RWPE2 (cell line): ENCODE results near the gene NIPAL4.

ENCODE experiments used
- ATAC-seq: fragments of 200-7000 bp; cut with Tn5 transposase; 3 replicates; pipeline ENCODE4 v1.9.1; 2021; ENCODE audit warnings: low read depth
- DNase-seq: peaks from one replicate; pipeline ENCODE4 v3.0.0-alpha.2; 2020; ENCODE audit warnings: low spot score
- H3K27ac ChIP-seq: fragments of 450-650 bp; 2 replicates; pipeline ENCODE4 v1.5.1; 2017; ENCODE audit warnings: mild to moderate bottlenecking; ENCODE audit not compliant: poor library complexity, severe bottlenecking
- H3K27me3 ChIP-seq: fragments of 250-450 bp; sonication (Bioruptor Pico); 2 replicates; pipeline ENCODE4 v1.5.1; 2021; ENCODE audit warnings: mild to moderate bottlenecking, moderate library complexity; ENCODE audit not compliant: insufficient read depth, poor library complexity, severe bottlenecking
- H3K36me3 ChIP-seq: fragments of 250-450 bp; sonication (Bioruptor Pico); 2 replicates; pipeline ENCODE4 v1.5.1; 2020; ENCODE audit warnings: low read depth, mild to moderate bottlenecking, moderate library complexity
- H3K4me1 ChIP-seq: fragments of 250-450 bp; sonication (Bioruptor Pico); 2 replicates; pipeline ENCODE4 v1.5.1; 2021; ENCODE audit warnings: mild to moderate bottlenecking, moderate library complexity; ENCODE audit not compliant: insufficient read depth, poor library complexity, severe bottlenecking
- H3K4me3 ChIP-seq: fragments of 250-450 bp; sonication (Bioruptor Pico); 2 replicates; pipeline ENCODE4 v1.5.1; 2021; ENCODE audit warnings: mild to moderate bottlenecking, moderate library complexity; ENCODE audit not compliant: severe bottlenecking
- H3K9me3 ChIP-seq: fragments of 250-450 bp; sonication (Bioruptor Pico); 2 replicates; pipeline ENCODE4 v1.5.1; 2021; ENCODE audit warnings: mild to moderate bottlenecking, moderate library complexity; ENCODE audit not compliant: severe bottlenecking
- CTCF ChIP-seq: fragments of 450-650 bp; IDR thresholded peaks from one replicate; pipeline ENCODE4 v1.5.1; 2017; ENCODE audit warnings: mild to moderate bottlenecking, moderate library complexity; ENCODE audit not compliant: poor library complexity, severe bottlenecking

The NIPAL4 gene

GRCh38 chr5:157475432-157475831, 15.4 kb downstream of the NIPAL4 start:
- Histone ChIP-seq H3K27me3 (no peaks in the 10 kb centered on the region), H3K36me3 (no peaks in the 10 kb centered on the region), H3K4me3 (no peak overlapping the region), H3K9me3 (no peaks in the 10 kb centered on the region), H3K4me1 (no peaks in the 10 kb centered on the region), H3K27ac (no peak overlapping the region)
- no peak for TF ChIP-seq CTCF
- no peak for DNase-seq
- ATAC-seq: no peak

- no peaks in the 10 kb centered on the region for H3K9me3 ChIP-seq
- H3K36me3 ChIP-seq: no peaks in the 10 kb centered on the region; the same call in 1 of the 2 replicates
- TF ChIP-seq CTCF: peak; percentile 93
- no peaks in the 10 kb centered on the region for H3K4me1 ChIP-seq
- DNase-seq: no peak
- ATAC-seq: peak; percentile 87
- H3K27ac ChIP-seq: no peak overlapping the region
- H3K4me3 ChIP-seq: no peak overlapping the region
- no peaks in the 10 kb centered on the region for H3K27me3 ChIP-seq
Measured at GRCh38 chr5:157476702-157477408, 16.8 kb downstream of the NIPAL4 start.

GRCh38 chr5:157477814-157478494, 17.9 kb downstream of the NIPAL4 start:
- TF ChIP-seq CTCF: no peak
- H3K27ac ChIP-seq: no peak overlapping the region
- no peak for DNase-seq
- no peaks in the 10 kb centered on the region; the same call in 1 of the 2 replicates for H3K36me3 ChIP-seq
- H3K4me1 ChIP-seq: no peaks in the 10 kb centered on the region
- no peak for ATAC-seq
- no peaks in the 10 kb centered on the region for H3K9me3 ChIP-seq
- no peak overlapping the region for H3K4me3 ChIP-seq
- H3K27me3 ChIP-seq: no peaks in the 10 kb centered on the region

GRCh38 chr5:157478726-157479125, 18.7 kb downstream of the NIPAL4 start:
- no peak for DNase-seq
- no peaks in the 10 kb centered on the region for H3K4me1 ChIP-seq
- no peaks in the 10 kb centered on the region; the same call in 1 of the 2 replicates for H3K36me3 ChIP-seq
- no peak overlapping the region for H3K27ac ChIP-seq
- no peak for TF ChIP-seq CTCF
- no peaks in the 10 kb centered on the region for H3K27me3 ChIP-seq
- H3K4me3 ChIP-seq: no peak overlapping the region
- no peaks in the 10 kb centered on the region for H3K9me3 ChIP-seq
- ATAC-seq: no peak

GRCh38 chr5:157479166-157479565, 19.2 kb downstream of the NIPAL4 start:
- no peak for DNase-seq
- Histone ChIP-seq H3K27me3 (no peaks in the 10 kb centered on the region), H3K36me3 (no peaks in the 10 kb centered on the region; the same call in 1 of the 2 replicates), H3K4me1 (no peaks in the 10 kb centered on the region), H3K9me3 (no peaks in the 10 kb centered on the region), H3K27ac (no peak overlapping the region), H3K4me3 (no peak overlapping the region)
- TF ChIP-seq CTCF: no peak
- peak; percentile 62; the same call in 2 of the 3 replicates for ATAC-seq
